ENCODE measurements around the gene UBR2.
A peak's percentile ranks its signal among the peaks of the same experiment; 100 is the strongest.

UBR2 gene

DNA sequence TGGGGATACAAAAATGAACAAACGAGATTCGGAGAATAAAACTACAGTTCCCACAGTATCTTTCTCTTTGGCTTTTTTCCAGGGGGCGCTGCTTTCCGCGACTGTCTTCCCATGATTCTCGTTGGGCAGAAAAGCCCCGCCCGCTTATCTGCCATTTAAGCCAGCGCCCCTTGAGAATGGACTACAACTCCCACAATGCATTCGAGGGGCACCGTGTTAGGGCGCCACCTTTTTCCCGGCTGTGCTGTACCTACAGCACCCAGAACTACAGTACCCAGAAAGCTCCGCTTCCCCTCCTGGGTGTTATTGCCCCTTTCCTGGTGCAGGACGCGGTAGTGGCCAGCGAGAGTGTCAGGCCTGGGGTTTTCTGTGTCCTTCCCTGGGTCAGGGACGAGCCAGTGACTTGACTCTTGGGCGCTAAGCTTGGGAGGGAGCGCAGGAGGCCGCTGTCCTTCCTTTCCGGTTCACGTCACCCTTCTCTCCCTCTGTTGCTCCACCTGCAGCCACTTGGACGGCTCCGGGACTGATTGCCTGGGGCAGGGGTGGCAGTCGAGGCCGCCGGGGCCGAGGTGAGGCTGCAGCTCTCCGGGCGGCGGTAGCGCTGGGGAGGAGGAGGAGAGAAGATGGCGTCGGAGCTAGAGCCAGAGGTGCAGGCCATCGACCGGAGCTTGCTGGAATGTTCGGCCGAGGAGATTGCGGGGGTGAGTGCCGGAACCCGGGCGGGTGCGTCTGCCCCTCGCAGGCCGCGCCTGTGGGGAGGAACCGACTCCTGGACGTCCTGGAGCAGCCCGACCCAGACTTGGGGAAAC lies at the start of gene UBR2:
TSS of gene UBR2 (plus strand) at position 333 of the 809 bp plus-strand sequence. CDS start at position 624, 291 bp downstream.
- Histone ChIP-seq H3K4me3 (peak within 1 kb of the TSS; percentile 97 to 98), H3K27ac (peak within 1 kb of the TSS; percentile 97 to 99), H3K9me3 (no peaks in the 10 kb centered on the region), H3K27me3 (no peaks in the 10 kb centered on the region), H3K36me3 (no peaks in the 10 kb centered on the region), H3K4me1 (peaks cover 0 to 33% (median 16%) of the 10 kb centered on the region in 4 donors)
- DNase-seq: peak; percentile 98 to 99
- TF ChIP-seq, protein P1, sequence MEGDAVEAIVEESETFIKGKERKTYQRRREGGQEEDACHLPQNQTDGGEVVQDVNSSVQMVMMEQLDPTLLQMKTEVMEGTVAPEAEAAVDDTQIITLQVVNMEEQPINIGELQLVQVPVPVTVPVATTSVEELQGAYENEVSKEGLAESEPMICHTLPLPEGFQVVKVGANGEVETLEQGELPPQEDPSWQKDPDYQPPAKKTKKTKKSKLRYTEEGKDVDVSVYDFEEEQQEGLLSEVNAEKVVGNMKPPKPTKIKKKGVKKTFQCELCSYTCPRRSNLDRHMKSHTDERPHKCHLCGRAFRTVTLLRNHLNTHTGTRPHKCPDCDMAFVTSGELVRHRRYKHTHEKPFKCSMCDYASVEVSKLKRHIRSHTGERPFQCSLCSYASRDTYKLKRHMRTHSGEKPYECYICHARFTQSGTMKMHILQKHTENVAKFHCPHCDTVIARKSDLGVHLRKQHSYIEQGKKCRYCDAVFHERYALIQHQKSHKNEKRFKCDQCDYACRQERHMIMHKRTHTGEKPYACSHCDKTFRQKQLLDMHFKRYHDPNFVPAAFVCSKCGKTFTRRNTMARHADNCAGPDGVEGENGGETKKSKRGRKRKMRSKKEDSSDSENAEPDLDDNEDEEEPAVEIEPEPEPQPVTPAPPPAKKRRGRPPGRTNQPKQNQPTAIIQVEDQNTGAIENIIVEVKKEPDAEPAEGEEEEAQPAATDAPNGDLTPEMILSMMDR (IDR thresholded peaks at IDR 0.05): peak in 1 of 2 experiments; percentile 14
- intact Hi-C loops (cut with DNase I; ENCODE audit: low total_unique reads): loop anchor here (5.0 kb wide), 1 partner anchor 183 kb away; the partner anchor contains the start of gene TBCC

DNA sequence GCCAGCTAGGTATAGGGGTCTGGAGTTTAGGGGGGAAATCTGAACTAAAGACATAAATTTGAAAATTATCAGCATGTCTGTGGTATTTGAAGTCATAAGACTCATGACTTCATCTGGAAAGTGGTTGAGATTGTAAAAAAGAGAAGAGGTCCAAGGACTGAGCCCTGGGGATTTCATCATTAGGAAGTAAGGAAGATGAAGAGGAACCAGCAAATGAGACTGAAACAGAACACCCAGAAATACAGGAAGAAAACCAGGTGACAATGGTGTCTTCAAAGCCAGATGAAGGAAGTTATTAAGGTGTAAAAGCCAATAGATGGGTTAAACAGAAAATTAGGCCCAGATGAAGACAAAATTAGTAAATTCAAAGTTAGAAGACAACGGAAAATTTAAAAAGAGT lies 49.1 kb upstream of the UBR2 start:
- TF ChIP-seq, protein P1 (IDR thresholded peaks at IDR 0.05): no peak
- H3K36me3 ChIP-seq: no peaks in the 10 kb centered on the region
- intact Hi-C loops (cut with DNase I; ENCODE audit: low total_unique reads): no loop called here
- H3K4me1 ChIP-seq: no peaks in the 10 kb centered on the region
- H3K27ac ChIP-seq: no peak overlapping the region
- H3K9me3 ChIP-seq: peaks cover 0 to 2% (median under 1%) of the 10 kb centered on the region in 3 donors
- H3K4me3 ChIP-seq: no peak overlapping the region
- H3K27me3 ChIP-seq: no peaks in the 10 kb centered on the region
- DNase-seq: no peak

DNA sequence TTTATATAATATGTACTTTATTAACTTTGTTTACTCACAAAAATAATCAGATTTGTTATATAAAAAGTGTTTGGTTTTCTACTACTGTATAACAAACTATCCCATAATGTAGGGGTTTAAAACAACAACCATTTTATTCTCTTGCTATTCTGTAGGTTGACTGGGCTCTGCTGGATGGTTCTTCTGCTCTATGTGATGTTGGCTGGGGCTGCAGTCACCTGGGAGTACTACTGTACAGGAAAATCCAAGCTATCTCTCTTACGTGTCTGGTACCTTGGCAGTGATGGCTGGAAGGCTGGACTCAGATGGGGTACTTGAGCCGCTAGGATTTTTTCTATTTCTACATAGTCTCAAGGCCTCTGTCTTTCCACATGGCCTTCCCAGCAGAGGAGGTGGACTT lies 44.0 kb upstream of the UBR2 start:
- H3K27ac ChIP-seq: no peak overlapping the region

DNA sequence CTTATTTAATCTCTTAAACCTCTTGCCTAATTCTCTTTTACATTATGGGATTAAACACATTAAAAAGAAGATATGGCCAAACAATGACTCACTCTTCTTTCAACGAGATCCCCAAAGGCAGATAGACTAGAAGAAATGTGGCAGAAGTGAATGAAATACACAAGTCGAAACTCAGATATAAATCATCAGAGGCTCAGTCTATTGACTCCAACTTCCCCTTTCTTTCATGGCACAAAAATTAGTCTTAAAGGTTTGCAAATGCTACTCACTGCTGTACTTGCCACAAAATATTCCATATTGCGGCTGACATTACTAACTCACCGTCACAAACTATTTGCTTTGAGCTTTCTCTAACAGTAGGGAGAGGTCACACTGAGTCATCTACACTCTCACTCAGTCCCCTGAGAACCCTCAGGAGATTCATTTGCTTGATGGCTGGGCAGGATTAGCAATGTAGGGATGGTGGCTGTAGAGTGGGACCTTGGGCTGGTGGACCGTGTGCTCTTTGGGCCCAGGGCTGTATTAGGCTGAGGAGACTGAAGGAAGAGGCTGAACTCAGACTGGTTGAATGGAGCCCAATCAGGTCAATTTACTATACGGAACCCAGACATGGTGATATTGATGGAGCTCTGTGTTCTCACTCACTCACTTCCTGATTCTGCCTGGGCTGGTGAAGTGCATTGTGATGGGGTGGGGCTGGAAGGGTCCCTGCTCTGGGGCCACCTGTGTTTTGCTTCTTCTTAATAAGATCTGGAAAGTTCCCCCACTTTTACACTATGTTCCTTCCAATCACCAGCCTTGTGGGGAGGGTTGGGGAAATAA lies 42.8 kb upstream of the UBR2 start:
- intact Hi-C loops (cut with DNase I; ENCODE audit: low total_unique reads): no loop called here
- Histone ChIP-seq H3K9me3 (peaks cover 0 to 9% (median 6%) of the 10 kb centered on the region in 3 donors), H3K36me3 (no peaks in the 10 kb centered on the region), H3K27ac (no peak overlapping the region), H3K4me1 (no peaks in the 10 kb centered on the region), H3K4me3 (no peak overlapping the region), H3K27me3 (no peaks in the 10 kb centered on the region)
- DNase-seq: no peak
- TF ChIP-seq, protein P1 (IDR thresholded peaks at IDR 0.05): no peak

More for the DNA sequence above, 44.0 kb upstream of the UBR2 start:
- TF ChIP-seq, protein P1 (IDR thresholded peaks at IDR 0.05): no peak
- H3K9me3 ChIP-seq: peaks cover 0 to 9% (median 6%) of the 10 kb centered on the region in 3 donors
- H3K4me3 ChIP-seq: no peak overlapping the region
- no peak for DNase-seq
- no peaks in the 10 kb centered on the region for H3K36me3 ChIP-seq
- no peaks in the 10 kb centered on the region for H3K27me3 ChIP-seq
- H3K4me1 ChIP-seq: no peaks in the 10 kb centered on the region
- intact Hi-C loops (cut with DNase I; ENCODE audit: low total_unique reads): no loop called here

DNA sequence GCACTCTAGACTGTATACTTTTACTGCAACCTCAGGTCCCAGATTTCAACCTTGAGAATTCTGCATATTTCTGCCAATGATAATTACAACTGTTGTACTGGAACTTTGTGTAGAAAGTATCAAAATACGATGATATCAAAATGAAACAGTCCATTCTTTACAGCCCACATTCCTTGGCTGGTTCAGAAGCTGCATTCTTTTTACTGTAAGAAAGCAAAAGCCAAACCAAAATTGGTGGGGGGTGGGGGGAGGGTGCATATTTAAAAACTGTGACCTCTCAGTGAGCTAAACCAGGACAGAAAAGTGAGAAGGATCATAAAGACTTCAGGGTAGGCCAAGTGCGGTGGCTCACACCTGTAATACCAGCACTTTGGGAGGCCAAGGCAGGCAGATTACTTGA lies 41.8 kb upstream of the UBR2 start:
- H3K4me1 ChIP-seq: no peaks in the 10 kb centered on the region
- peaks cover 0 to 9% (median 6%) of the 10 kb centered on the region in 3 donors for H3K9me3 ChIP-seq
- TF ChIP-seq, protein P1 (IDR thresholded peaks at IDR 0.05): no peak
- DNase-seq: no peak
- no peaks in the 10 kb centered on the region for H3K36me3 ChIP-seq
- no peak overlapping the region for H3K27ac ChIP-seq
- no peaks in the 10 kb centered on the region for H3K27me3 ChIP-seq
- intact Hi-C loops (cut with DNase I; ENCODE audit: low total_unique reads): no loop called here
- no peak overlapping the region for H3K4me3 ChIP-seq
